PC-3 (cell line): Measurements from ENCODE around the gene LRFN4.

ENCODE experiments used
- EZH2 ChIP-seq: fragments of 300-600 bp; sonication (generic); IDR thresholded peaks from one replicate; pipeline ENCODE4 v1.6.1; 2017; ENCODE audit warnings: antibody characterized with exemption, mild to moderate bottlenecking, low read length; ENCODE audit not compliant: unreplicated experiment
- EZH2phosphoT487 ChIP-seq: fragments of 300-600 bp; sonication (generic); IDR thresholded peaks from 2 replicates; pipeline ENCODE4 v1.6.1; 2018; ENCODE audit warnings: mild to moderate bottlenecking, antibody characterized with exemption, low read length, borderline replicate concordance
- TF ChIP-seq, protein P1 (sequence below): fragments of 300-600 bp; sonication (generic); conservative IDR thresholded peaks from 2 replicates; pipeline ENCODE4 v1.5.1; 2017; ENCODE audit warnings: antibody characterized with exemption, low read depth, mild to moderate bottlenecking, low read length

DNA sequence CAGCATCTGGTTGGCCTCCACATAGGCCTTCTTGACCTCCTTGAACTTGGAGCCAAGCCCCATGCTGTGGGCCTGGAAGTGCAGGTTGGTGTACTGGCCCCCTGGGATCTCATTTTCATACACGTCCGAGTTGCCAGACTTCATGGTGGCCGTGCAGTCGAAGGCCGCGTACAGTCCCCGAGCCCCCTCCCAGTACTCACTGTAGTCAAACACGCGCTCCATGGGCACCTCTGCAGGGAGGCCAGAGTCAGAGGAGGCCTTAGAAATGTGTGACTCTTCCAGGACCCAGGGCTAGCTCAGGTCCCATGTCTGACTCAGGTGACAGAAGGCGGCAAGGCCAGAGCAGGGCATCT is 6.7 kb upstream of the LRFN4 start:
- TF ChIP-seq, protein P1, sequence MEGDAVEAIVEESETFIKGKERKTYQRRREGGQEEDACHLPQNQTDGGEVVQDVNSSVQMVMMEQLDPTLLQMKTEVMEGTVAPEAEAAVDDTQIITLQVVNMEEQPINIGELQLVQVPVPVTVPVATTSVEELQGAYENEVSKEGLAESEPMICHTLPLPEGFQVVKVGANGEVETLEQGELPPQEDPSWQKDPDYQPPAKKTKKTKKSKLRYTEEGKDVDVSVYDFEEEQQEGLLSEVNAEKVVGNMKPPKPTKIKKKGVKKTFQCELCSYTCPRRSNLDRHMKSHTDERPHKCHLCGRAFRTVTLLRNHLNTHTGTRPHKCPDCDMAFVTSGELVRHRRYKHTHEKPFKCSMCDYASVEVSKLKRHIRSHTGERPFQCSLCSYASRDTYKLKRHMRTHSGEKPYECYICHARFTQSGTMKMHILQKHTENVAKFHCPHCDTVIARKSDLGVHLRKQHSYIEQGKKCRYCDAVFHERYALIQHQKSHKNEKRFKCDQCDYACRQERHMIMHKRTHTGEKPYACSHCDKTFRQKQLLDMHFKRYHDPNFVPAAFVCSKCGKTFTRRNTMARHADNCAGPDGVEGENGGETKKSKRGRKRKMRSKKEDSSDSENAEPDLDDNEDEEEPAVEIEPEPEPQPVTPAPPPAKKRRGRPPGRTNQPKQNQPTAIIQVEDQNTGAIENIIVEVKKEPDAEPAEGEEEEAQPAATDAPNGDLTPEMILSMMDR: no peak
- no peak for TF ChIP-seq EZH2
- no peak for TF ChIP-seq EZH2phosphoT487
